Activated T-cell treated with anti-CD3 and anti-CD28 coated beads, Interleukin-2, amount 50 U/mL, for 48 hours (primary cell): ENCODE data around the gene EPN2.
A peak's percentile ranks its signal among the peaks of the same experiment; 100 is the strongest.

Experiments
- DNase-seq, 2 experiments: peaks; one replicate each; pipeline ENCODE4 v3.0.0-alpha.2; 2020

EPN2 gene

GRCh38 chr17:19369846-19370492 lies 132.8 kb downstream of the EPN2 start:
- no peak for DNase-seq

- no peak for DNase-seq
These were observed 133.4 kb downstream of the EPN2 start for GRCh38 chr17:19370493-19370960.

- DNase-seq = no peak
These were observed 134.3 kb downstream of the EPN2 start for GRCh38 chr17:19371259-19372010.

GRCh38 chr17:19372011-19372370 lies 134.8 kb downstream of the EPN2 start:
- no peak for DNase-seq

- no peak for DNase-seq
These were observed 135.3 kb downstream of the EPN2 start for GRCh38 chr17:19372439-19372838.

- DNase-seq = peak in 1 of 2 experiments; percentile 12
These were observed 135.8 kb downstream of the EPN2 start for GRCh38 chr17:19372866-19373504.

- DNase-seq = peak in 1 of 2 experiments; percentile 2
These were observed 137.0 kb downstream of the EPN2 start for GRCh38 chr17:19374136-19374535.

GRCh38 chr17:19375732-19376131 lies 138.6 kb downstream of the EPN2 start:
- no peak for DNase-seq

- DNase-seq = no peak
These were observed 139.6 kb downstream of the EPN2 start for GRCh38 chr17:19376811-19377210.

GRCh38 chr17:19377602-19378415 lies 140.6 kb downstream of the EPN2 start:
- DNase-seq = peak; percentile 96 to 97

- DNase-seq = no peak
These were observed 141.5 kb downstream of the EPN2 start, which contains the start of gene MAPK7 for GRCh38 chr17:19378416-19379360. Gene MAPK7 (plus strand): TSS chr17:19378498. CDS start chr17:19378901, 403 bp downstream.

GRCh38 chr17:19379361-19380065 lies 142.3 kb downstream of the EPN2 start:
- DNase-seq = no peak

GRCh38 chr17:19380481-19381301 lies 143.5 kb downstream of the EPN2 start:
- DNase-seq = no peak

GRCh38 chr17:19381361-19381740 lies 144.2 kb downstream of the EPN2 start:
- DNase-seq = no peak

- no peak for DNase-seq
These were observed 144.7 kb downstream of the EPN2 start for GRCh38 chr17:19381741-19382444.

GRCh38 chr17:19382531-19383444 lies 145.6 kb downstream of the EPN2 start:
- DNase-seq = no peak

- DNase-seq = no peak
These were observed 146.7 kb downstream of the EPN2 start for GRCh38 chr17:19383681-19384470.
